NCI-H1092 treated with DMSO at 0.1 percent for 48 hours (cell line): ENCODE data around the gene BEST2.
"Not testable (repeated sequence)": the region's sequence is repeated elsewhere in the genome, so short reads cannot be mapped to it uniquely, and the experiment has no call there.

ENCODE experiments used
- DNase-seq: peaks from one replicate; lab custom pipeline; 2025; lab: John Stamatoyannopoulos, UW

BEST2 gene

DNA sequence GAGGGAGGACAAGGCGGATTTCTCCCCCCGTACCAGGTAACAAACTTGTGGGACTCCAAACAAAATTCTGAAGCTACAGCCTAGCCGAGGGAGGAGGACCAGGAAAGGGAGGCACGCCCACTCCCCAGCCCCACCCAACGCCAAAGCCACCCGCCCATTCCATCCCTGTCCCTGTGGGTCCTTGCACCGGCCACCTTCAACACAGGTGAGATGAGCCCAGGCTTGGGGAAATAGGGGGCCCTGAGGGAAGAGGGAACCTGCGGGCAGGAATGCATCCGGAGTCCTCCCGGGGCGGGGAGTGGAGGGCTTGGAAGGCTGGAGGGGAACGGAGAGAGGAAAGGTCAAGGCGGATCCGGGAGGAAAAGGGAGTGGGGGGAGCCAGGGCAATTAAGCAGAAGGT is at the start of gene BEST2:
BEST2 (plus strand) TSS at position 157 of the 400 bp plus-strand sequence. CDS start 802 bp downstream, outside the sequence.
- no peak for DNase-seq

DNA sequence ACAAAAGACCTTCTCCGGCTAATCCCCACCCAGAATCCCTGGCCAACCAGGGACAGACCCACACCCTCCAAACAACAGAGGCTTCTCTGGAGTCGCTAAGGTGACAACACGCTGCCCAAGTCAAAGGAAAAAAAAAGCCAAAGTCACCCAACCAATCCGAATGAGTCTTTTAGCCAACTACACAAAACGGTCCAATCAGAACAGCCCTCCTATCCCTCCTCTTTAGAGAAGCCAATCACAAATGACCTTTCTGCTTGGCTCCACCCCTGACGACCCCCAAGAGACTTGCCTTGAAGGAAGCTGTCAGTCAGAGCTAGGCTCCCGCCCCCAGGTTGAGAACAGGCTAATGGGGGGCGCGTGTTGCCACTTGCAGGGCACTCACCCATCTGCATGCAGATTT is 48.5 kb upstream of the BEST2 start:
- no peak for DNase-seq

DNA sequence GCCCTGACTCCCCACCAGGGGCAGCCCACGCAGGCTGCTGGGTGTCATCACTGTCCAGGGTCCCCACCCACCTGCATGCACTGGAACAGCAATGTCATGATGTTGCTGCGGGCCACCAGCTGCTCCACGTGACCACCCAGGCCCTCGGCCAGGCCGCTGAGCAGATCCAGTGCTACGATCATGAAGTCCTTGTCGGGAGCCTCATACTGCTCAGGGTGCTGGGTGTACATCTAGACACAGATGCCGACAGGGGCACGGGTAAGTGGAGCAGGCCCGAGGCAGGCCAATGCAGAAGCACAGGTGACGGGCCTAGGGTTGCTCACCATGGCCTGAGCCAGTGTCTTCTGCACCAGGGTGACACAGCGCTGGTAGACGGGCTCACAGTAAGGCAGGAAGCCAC is 46.4 kb upstream of the BEST2 start:
- DNase-seq: no peak

DNA sequence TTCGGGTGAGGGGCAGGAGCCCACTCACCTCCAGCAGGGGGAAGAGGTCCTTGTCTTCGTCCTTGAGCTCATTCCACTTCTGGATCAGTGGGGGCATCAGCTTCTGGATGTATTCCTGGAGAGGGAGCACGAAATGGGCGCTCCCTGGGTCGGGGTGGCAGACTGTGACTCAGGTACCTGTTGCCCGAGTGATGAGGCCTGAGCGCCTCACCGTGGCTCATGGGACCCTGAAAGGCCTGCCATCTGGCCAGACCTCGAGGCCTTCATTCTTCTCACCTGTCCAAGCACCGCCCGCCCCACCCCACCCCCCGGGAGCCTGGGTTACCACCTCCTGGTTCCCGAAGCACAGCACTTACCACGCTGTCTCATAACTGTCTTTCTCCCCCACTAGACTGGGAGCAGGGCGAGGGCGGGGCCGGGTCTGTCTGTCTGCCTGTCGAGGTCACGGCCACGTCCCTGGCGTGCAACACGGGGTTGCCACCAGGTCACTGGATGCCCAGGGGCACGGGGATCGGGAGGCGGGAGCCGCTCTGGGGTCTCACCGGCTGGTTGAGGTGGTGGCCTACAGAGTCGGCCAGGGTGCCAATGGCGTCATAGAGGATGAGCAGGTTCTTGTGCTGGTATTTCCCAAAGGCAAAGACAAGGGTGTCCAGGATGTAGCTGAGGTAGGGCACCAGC is 45.8 kb upstream of the BEST2 start:
- no peak for DNase-seq

DNA sequence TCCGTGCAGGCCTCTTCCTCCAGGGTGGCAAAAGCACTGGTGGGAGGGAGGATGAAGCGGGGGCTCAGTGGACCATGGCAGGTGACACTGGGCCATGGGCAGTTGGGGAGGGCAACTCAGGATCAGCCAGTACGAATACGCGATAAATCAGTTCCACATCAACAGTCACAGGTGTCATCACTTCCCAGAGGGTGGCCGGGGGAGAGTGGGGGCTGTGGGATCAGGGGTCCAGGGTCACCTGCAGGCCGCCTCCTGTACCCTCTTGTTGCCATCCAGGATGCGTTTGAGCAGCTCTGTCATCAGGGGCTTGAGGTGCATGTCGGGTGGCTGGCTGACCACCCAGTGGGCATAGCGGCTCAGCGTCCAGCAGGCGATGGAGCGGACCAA is 45.3 kb upstream of the BEST2 start:
- DNase-seq: no peak

DNA sequence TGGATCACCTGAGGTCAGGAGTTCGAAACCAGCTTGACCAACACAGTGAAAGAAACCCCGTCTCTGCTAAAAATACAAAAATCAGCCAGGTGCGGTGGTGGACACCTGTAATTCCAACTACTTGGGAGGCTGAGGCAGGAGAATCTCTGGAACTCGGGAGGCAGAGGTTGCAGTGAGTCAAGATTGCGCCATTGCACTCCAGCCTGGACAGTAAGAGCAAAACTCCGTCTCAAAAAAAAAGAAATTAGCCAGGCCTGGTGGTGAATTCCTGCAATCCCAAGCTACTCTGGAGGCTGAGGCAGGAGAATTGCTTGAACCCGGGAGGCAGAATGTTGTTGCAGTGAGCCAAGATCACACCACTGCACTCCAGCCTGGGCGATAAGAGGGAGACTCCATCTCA is 43.0 kb upstream of the BEST2 start:
- DNase-seq: no peak

DNA sequence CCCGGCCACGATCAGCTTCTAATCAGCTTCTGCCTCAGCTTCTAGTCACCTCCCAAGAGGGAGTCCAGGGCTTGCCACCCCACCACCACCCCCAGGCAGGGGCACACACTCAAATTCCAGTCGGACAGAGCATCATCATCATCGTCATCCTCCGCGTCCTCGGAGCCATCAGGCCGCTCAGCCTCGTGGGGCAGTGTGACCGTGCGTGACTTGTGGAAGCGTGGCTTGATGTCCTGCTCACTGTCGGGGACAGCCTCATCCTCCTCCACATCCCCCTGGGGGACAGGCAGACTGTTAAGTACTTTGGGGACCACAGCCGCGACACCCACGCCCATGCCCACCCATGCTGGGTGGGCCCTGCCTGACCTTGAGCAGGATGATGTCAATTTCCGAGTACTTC is 40.4 kb upstream of the BEST2 start:
- no peak for DNase-seq

DNA sequence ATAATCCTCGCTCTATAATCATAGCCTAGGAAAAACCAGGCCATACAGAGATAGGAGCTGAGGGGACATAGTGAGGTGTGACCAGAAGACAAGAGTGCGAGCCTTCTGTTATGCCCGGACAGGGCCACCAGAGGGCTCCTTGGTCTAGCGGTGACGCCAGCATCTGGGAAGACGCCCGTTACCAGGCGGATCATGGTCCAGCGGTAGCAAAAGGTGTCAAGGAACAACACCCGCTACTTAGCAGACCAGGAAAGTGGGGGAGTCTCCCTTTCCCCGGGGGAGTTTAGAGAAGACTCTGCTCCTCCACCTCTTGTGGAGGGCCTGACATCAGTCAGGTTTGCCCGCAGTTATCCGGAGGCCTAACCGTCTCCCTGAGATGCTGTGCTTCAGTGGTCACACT is 39.5 kb upstream of the BEST2 start:
- not testable (repeated sequence) for DNase-seq

DNA sequence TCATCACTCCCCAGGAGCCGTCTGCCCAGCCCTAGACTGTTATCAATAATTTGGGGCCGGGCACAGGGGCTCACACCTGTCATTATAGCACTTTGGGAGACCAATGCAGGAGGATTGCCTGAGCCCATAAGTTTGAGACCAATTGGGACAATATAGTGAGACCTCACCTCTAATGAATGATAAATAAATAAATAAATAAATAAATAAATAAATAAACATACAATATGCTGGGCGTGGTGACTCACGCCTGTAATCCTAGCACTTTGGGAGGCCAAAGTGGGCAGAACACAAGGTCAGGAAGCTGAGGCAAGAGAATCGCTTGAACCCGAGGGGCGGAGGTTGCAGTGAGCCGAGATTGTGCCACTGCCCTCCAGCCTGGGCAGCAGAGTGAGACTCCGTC is 38.3 kb upstream of the BEST2 start:
- DNase-seq: not testable (repeated sequence)

DNA sequence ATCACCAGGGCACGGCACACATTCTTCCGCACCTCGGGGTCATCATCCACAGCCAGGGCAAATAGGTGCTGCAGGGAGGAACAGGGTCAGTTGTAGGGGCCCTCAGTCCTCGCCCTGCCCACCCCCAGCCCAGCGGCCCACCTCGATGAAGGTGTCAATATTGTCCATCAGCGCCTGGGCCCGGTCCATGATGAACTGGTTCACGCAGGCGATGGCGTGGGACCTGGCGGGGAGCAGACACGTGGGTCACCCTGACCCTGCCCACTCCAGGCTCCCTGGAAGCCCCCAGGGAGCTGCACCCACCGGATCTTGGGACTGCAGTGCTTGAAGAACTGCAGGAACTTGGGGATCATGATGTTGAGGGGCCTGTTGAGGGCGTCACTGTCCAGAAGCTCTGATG is 36.5 kb upstream of the BEST2 start:
- DNase-seq: no peak

DNA sequence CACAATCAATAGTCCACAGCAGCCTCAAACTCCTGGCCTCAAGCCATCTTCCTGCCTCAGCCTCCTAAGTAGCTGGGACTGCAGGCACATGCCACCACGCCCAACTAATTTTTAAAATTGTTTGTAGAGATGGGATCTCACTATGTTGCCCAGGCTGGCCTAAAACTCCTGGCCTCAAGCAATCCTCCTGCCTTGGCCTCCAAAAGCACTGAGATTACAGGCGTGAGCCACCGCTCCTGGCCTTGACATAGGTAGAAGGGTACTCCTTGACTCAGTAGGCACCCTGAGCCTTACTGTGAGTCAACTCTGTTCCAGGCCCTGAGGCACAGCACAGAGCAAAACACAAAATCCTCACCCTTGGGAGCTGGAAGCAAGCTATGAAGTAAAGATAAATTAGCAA is 35.7 kb upstream of the BEST2 start:
- no peak for DNase-seq

DNA sequence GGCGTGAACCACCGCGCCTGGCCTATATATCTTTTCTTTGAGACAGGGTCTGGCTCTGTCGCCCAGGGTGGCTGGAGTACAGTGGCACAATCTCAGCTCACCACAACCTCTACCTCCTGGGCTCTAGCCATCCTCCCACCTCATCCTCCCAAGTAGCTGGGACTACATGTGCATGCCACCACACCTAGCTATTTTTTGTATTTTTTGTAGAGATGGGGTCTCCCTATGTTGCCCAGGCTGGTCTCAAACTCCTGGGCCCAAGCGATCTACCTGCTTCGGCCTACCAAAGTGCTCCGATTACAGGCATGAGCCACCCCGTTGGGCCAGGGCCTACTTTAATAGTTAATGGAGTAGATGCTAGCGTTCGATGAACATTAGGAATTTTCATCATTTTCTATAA is 31.3 kb upstream of the BEST2 start:
- no peak for DNase-seq

DNA sequence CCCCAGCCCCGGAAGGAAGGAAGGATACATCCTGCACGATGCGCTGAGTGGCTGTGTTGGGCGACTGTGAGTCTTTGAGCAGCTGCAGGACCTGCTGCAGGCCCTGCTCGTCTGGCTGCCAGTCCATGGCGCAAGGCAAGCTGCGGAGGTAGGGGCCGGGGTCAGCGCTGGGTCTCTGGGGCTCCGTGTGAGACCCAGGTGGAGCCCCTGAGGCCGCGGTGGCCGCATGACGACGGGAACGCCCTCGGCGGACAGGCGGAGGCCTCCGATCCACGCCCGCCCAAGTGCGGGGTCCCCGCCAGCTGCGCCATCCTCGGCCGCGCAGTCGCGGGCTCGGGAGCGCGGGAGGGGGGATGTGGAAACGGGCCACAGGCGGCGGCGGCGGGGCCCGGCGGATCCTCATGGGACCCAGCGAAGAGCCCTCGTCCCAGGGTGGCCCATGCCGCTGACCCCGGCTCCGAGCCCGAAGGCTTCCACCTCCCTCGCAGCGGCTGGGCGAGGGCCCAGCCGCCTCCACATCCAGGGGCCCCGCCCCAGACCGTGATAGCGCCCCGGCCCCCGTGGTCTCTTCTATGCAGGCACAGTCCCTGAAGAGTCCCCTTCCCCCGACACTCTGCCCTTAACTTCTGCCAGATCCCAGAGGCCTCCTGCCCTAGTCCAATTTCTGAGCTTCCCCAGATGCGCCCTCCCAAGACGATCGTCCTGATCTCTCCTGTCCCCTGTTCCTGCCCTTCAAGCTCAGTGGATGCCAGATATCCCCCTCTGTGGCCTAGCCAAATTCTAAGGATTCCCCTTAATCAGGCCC is 30.5 kb upstream of the BEST2 start:
- DNase-seq: no peak

DNA sequence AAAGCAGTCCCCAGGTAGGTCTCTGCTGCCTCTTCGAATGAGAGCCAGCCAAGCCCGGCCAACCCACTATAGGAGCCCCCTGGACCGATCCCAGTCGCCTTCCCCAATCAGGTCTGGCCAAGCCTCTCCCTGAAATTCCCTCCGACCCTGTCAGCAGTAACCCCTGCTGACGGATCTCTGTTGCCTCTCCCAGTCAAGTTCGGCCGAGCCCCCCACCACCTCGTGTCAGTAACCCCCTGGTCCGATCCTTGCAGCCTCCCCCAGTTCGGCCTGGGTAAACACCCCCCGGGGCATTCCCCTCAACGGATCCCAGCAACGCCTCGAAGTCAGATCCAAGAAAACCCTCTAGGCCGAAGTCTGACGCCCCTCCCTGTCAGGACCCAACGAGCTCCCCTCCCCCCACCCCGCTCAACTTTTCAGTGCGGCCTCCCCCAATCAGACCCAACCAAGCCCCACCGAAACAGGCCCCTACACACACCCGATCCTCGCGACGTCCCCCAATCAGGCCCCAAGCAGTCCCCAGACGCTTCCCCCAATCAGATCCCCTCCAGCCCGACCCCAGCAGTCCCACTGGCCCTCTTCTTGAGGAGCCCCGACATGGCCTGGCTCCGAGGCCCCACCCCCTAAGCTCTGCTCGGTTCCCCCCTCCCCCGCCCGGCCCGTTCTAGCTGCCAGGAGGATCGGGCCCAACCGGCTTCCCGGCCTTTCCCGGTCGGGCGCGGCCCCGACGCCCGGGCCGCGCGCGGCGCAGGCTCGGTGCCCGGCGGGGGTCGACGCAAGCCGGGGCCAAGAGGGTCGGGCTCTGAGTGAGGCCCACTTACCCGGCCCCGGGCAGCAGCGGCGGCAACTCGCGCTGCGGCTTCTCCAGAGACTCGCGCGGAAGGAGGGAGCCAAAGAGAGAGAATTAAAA is 29.7 kb upstream of the BEST2 start:
- peak; percentile 40 for DNase-seq

DNA sequence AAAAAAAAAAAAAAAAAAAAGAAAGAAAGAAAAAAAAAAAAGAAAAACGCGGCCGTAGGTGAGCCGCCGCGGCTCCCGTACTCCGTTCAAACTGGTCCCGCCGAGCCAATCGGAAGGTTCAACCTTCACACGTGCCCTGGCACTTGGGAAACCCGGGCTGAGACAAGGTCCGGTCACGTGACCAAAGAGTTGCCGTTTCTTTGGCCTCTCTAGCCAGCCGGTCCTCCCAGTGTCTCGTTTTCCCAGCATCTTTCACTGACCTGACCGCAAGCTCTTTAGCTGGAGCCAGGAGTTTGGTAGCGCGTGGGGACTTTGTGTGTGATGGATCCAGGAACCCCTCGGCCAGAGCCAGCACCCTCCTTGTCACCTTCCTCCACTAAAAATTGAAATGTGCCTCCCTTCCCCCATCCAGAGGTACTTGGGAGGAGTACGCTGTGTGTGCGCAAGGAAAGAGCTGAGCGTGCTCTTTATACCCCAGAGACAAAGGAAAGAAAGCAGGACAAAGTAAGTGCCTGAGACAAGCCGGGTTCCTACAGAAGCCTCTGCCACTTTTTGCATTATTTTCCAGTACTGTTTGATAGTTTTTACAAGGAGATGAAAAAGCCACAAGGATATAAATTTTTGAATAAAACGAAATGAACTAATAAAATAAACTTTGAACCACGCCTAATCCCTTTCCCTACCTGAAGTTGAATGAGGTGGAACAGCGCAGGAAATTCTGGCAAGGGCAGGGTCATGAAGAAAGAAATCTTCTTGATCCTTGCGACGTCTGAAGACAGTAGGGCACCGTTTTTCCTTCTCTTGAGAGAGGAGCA is 28.8 kb upstream of the BEST2 start:
- peak; percentile 97 for DNase-seq

DNA sequence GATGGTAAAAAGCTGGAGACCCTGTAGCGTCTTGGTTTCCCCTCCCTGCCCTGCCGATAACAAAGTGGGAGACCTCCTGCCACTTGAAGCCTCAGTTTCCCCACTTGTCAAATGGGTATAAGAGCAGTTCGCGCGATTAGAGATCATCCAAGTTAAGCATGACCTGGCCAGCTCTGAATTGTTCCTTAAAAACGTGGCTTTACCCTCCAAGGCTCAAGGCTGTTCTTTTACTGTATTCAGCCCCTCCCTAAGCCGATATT is 28.3 kb upstream of the BEST2 start:
- peak; percentile 28 for DNase-seq

DNA sequence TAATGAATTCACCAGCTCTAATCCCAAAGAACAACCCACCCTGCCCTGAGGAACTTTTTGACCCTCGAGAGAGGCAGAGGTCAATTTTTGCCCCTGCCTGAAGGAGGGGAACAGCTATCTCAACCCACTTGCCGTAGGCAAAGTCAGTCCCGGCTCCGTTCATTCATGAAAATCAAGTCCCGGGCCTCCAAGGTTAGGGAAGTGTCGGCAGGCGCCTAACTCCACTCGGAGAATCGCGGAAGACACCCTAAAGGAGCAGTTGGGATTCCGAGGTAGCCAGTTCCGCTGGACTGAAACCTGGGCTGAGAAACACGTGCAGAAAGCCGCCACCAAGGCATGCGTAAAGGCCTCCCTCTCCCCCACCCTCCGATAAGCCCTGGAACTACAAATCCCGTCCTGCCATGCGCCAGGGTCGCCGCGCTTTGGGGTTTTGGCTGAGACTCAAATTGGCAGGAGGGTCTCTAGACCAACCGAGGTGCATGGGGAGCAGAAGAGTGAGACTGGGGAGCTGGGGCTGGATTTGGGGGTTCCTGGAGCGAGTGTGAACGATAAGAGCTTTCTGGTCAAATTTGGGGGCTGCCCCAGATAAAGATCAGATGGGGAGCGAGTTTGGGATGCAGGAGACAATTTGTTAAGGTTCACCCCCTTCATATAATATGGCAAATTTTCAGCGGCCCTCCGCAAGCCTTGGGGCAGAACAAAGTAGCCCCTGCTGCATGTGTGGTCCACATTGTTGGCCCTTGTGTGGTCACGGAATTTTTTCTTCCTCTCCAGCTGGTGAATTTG is 27.8 kb upstream of the BEST2 start, which contains the start of gene TNPO2:
TNPO2 (minus strand) TSS at position 292 of the 786 bp plus-strand sequence. CDS start 2,955 bp downstream, outside the sequence.
- DNase-seq: peak; percentile 69

DNA sequence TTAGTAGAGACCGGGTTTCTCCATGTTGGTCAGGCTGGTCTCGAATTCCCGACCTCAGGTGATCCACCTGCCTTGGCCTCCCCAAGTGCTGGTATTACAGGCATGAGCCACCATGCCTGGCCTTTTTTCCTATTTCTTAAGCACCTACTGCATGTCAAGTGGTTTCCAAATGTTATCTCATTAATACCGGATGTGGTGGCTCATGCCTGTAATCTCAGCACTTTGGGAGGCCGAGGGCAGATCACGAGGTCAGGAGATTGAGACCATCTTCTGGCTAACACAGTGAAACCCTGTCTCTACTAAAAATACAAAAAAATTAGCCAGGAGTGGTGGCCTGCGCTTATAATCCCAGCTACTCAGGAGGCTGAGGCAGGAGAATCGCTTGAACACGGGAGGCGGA is 26.0 kb upstream of the BEST2 start:
- not testable (repeated sequence) for DNase-seq

DNA sequence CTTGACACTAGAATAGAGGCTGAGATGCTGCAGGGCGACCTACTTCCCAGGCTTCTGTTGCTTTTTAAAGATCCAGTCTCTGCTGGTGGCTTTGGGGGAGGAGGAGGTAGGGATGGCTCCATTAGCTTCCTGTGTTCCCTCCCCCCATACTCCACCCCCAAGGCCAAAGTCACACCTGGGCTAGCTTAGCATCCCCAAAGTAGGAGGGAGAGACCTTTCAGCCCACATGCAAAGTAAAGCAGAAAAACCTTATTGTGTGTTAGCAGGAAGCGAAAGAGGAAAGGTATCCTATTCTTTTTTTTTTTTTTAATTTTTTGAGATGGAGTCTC is 24.6 kb upstream of the BEST2 start:
- DNase-seq: no peak

DNA sequence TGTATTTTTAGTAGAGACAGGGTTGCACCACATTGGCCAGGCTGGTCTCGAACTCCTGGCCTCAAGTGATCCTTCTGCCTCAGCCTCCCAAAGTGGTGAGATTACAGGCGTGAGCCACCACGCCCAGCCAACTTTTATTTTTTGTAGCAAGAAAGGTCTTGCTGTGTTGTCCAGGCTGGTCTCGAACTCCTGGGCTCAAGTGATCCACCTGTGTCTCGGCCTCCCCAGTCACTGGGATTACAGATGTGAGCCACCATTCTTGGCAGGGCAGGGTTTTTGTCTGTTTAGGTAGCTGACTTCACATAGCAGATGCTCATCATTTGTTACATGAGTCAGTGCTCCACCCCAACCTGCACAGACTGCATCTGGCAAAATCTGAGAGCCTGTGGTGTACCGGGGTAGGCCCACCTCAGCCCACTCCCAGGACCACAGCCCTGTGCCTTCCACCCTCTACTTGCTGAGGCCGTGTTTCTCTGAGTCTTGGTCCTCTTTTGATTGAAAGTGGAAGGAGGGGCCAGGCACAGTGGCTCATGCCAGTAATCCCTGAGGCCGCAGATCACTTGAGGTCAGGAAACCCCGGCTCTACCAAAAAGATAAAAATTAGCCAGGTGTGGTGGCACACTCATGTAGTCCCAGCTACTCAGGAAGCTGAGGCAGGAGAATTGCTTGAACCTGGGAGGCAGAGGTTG is 23.7 kb upstream of the BEST2 start:
- DNase-seq: no peak

DNA sequence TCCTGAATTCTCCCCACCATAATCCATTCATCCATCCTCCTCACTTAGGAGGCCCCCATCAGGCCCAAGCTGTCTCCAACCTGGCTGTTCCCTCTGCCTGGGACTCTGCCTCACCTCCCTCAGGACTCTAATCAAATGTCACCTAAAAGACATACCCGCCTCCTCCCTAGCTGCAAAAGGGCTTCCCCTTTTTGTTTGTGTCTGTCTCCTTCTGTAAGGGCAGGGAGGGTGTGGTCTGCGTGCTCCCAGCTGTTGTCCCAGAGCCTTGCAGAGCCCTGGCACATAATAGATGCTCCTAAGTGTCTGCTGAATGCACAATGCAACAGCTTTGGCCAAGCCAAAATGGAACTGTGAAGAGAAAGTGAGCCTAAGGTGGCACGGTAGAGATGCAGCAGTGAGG is 21.5 kb upstream of the BEST2 start:
- no peak for DNase-seq
